HG03432 (cell line): ENCODE results near the gene UTP25.
"Not testable (repeated sequence)": the region's sequence is repeated elsewhere in the genome, so short reads cannot be mapped to it uniquely, and the experiment has no call there.

ENCODE experiments used
- ATAC-seq: cut with Tn5 transposase; IDR thresholded peaks from one replicate; pipeline ENCODE4 v1.9.1; 2021; ENCODE audit warnings: mild to moderate bottlenecking, moderate library complexity; ENCODE audit not compliant: unreplicated experiment

The UTP25 gene

GRCh38 chr1:209871006-209871405 is 43.2 kb downstream of the UTP25 start:
- ATAC-seq: no peak

DNA sequence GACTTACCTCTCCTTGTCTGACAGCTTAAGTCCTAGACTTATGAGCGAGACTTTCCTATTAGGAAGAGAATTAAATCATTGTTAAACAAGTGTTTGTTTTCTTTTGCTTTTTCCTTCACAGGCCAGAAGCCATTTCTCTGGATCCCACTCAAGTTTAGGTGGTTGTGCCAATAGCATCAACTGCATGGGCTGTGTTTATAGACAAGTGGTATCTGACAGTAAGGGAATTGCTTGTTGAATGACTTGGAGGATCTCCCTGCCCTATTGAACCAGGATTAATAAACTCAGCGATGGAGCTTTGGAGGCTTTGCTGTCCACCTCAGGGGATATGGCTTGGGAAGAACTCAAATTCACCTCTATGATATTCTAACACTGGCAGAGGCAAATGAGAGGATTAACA is 43.7 kb downstream of the UTP25 start:
- no peak for ATAC-seq

- ATAC-seq: no peak
These were observed 45.5 kb downstream of the UTP25 start for GRCh38 chr1:209873067-209873799.

GRCh38 chr1:209875515-209875914 is 47.7 kb downstream of the UTP25 start:
- ATAC-seq: no peak

GRCh38 chr1:209876078-209876800 is 48.5 kb downstream of the UTP25 start:
- ATAC-seq: no peak

GRCh38 chr1:209877087-209877764 is 49.5 kb downstream of the UTP25 start:
- ATAC-seq: no peak

GRCh38 chr1:209878964-209879363 is 51.2 kb downstream of the UTP25 start:
- ATAC-seq: no peak

DNA sequence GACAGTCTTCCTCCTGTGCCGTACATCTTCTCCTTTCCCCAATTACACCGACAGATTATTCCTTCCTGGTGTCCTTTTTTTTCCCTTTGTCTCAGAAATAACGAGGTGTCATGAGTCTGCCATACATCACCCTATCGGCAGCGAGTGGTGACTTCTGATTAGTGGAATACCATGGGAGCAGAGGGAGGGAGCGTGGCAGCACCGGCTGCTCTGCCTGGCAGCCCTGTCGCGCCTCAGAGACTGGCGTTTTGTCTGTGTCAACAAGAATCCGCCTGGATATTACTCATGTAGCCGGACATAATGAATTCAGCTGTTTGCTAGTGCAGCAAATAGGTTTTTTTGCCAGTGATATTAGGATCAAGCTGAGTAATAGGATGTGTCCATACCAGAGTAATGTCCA is 51.8 kb downstream of the UTP25 start:
- ATAC-seq: no peak

DNA sequence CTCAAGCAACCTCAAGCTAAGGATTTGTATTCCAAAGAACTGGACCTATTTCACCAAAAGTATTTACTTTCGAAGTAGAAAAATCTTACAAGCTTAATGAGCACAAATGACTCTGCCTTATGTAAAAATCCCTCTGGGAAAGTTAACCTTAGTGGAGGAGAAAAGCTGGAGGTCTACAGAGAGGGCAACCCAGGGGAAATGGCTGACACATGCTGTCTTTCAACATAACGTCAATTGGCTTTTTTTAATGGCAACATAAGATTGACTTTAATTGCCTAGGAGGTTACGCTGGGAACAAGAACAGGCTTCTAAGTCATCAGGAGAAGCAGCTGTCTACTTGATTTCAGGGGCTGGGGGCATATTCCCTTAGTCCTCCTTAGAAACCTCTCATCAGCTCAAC is 52.3 kb downstream of the UTP25 start:
- ATAC-seq: no peak

DNA sequence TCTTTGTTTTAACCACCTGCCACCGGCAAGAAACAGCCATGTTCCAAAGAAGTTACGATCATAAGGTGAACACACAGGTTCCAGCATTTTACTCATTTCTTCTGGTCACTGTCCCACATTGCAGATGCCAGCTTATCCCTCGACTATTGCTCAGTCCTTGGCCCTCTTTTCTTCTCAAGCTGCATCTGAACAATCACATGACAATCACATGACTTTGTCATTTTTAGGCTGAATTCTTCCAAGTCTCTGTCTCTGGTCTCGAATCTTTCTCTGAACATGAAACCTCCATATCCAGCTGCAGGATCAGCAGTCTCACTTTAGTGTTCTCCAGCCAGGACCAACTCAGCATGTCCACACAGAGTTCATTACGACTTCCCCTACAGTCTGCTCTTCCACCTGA is 53.8 kb downstream of the UTP25 start:
- no peak for ATAC-seq

GRCh38 chr1:209882286-209882685 is 54.5 kb downstream of the UTP25 start:
- ATAC-seq: no peak

DNA sequence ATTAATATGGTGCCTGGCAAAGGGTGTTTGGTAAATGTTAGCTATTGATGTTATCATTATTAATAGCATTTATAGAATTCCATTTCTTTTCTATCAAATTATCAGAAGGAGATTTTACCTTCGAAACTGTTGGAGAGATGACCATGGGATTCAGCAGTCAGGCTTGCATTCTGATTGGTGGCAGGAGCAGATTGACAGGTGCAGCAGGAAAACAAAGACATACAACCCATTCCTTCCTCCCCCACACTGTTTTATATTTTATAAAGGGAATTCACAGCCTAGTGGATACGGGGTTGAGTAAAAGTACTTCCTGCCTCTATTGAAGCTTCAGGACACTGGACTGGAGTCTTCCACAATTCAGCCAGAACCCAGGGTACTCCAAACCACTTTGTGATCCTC is 55.2 kb downstream of the UTP25 start:
- no peak for ATAC-seq

DNA sequence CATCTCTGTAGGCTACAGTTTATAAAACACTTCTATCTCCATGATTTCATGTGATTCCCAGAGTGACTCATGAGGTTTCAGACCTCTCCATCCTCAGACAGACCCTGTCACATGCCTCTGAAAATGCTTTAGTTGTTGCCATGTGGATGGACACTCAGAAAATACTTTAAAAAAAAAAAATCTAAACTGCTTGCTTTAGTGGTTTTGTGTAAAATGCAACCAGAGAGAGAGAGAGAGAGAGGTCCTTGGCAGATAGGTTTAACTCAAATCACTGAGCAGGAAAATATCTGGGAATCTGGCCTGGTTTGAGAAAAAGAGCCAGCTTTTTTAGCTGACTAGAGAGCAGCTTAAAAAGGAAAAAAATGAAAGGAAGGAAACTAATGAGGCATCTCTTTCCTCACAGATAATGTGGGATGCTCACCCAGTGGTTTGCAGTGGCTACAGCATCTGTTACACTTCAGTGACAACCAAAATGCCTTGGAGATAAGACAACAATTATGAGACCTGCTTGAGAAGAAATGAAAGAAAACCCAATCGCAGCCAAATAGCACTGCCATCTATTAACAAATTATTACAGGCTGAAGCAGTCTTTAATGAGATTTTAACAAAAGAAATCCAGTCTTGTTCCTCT is 55.7 kb downstream of the UTP25 start:
- no peak for ATAC-seq

DNA sequence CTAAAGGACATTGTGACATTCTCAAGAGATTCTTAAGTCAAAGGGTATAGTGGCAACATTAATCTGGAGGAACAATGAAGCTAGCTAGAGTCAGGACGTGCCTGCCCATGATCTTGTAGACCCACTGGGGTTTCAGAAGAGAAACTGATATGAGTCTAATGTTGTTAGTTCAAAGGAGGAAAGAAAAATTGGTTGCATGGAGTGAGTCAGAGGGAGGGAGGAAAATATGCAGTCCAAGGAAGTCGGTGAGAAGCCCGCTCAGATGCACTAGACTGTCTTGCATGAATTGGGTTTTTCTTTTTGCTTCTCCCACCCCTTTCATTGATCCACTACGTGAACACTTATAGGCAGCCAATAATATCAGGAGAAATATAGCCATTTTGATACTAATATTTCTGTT is 56.5 kb downstream of the UTP25 start:
- ATAC-seq: peak; percentile 24

- ATAC-seq: peak; percentile 99
These were observed 56.9 kb downstream of the UTP25 start for GRCh38 chr1:209884665-209885117.

DNA sequence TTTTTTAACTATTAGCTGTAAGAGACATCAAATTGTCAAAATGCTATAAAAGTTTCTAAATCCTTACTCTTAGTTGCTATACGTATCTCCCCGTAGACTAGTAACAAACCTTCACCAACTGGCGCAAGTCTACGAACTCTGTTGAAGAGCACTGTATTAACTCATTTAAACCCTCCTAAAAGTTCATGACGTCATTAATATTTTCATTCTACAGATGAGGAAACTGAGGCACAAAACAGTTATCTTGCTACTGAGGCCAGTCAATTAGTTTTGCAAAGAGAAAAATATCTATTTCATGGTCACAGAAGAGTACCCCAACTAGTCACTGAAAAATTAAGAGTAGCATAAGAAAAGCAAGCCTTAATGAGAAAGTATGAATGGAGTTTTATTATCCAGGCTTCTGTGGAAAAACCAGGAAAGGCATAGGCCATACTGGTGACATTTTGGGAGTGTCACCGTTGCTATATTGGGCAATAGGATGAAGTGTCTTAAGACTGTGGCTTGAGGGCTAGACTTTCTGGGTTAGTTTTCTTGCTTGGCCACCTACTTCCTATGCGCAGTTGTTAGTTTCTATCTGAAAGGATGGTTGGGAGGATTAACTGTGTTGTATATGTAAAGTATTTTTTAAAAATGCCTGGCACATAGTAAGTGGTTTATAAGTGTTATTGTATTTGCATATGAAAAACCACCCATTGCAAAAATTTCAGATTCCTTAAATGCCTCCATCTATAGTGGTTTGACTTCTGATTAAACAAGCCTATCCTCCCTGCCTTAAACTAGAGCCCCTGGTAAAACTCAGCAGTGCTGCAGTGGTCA is 57.8 kb downstream of the UTP25 start:
- ATAC-seq: no peak

DNA sequence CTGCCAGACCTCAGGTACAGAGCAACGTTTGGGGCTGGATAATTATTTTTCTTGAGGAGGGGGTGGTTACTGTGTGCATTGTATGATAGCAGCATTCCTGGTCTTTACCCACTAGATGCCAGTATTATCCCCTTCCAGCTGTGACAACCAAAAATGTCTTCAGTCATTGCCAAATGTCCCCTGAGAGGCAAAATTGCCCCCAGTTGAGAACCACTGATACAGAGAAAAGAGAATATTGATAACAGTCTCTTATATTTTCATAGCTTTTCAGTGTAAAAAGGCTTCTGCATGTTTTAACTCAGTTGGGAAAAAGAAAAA is 58.4 kb downstream of the UTP25 start:
- no peak for ATAC-seq

GRCh38 chr1:209888291-209889076 is 60.7 kb downstream of the UTP25 start:
- not testable (repeated sequence) for ATAC-seq

GRCh38 chr1:209889077-209889418 is 61.3 kb downstream of the UTP25 start:
- ATAC-seq: no peak
